Inflammatory macrophage treated with lipopolysaccharide for 4 hours (primary cell): ENCODE results near the gene BEST2.

Experiments
- DNase-seq: peaks from one replicate; pipeline ENCODE4 v3.0.0-alpha.2; 2020

Gene BEST2

DNA sequence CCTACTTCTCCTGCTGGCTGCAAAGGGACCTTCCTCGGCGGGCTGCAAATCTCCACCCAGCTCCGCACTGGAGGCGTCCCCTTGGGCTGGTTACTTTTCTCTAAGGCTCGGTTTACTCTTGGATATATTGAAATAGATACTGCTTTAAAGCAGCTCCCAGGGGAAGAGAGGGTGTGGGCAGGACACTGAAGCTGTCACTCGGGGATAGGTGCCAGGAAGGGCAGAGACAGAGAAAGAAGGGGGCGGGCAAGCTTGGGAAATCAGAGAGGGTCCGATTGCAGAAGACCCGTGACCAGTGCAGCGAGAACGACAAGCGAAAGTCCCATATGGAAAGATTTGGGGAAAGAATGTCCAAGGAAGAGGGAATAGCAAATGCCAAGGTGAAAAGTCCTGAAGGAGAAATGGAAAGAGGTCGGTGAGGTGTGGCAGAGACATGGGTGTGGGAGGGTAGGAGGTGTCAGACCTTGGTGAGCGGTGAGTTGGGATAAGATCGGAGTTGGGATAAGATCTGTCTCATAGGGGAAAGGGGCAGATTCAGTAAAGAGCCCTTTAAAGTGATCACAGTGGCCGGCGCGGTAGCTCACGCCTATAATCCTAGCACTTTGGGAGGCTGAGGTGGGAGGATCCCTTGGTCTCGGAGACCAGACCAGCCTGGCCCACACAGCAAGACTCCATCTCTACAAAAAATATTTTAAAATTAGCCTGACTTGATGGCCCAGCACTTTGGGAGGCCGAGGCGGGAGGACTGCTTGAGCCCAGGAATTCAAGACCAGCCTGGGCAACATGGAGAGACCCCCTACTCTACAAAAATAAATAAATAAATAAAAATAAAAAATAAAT is 50.9 kb downstream of the BEST2 start:
- DNase-seq, result no peak

DNA sequence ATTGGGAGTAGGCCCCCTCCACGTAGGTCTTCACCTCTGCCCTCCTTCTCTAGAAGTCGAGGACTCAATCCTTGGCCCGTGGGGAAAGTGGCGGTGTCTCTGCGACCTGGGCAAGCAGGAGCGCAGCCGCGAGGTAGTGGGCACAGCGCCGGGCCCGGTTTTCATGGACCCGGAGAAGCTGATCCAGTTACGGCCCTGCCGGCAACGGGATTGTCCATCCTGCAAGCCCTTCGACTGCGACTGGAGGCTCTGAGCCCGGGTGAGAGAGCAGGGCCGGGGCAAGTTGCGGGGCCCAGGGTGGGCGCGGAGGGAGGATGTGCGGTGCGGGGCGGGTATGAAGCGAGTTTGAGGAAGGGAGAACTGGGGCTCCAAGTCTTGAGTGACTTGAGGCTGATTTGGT is 52.5 kb downstream of the BEST2 start:
- no peak for DNase-seq

DNA sequence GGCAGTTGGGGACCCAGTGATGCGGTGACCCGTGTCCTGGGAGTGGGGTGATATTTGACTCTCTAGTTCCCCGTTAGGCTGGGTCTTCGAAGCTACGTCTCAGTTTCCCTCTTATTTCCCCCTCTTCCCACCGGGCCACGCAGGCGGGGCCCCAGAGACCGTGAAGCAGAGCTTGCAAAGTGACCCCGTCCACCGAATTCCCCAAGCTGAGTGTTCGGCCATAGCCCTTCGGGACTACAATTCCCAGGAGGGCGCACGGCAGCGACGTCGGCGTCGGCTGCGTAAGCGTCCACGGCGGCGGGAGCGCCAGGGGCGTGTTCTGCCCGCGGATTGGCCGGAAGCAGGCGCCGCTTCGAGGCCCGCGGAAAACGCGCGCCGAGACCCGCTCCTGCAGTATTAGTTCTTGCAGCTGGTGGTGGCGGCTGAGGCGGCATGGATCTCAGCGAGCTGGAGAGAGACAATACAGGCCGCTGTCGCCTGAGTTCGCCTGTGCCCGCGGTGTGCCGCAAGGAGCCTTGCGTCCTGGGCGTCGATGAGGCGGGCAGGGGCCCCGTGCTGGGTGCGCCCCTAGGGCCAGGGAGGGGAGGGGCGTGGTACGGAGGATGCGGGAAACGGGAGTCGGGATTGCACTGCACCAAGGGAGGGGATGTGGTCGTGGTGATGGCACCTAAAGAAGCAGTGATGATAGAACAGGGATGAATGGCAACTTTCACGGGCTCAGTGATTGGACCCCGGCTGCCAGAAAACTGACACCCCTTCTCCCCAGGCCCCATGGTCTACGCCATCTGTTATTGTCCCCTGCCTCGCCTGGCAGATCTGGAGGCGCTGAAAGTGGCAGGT is 54.9 kb downstream of the BEST2 start, which contains the start of gene RNASEH2A:
TSS of gene RNASEH2A (plus strand) at position 343 of the 840 bp plus-strand sequence. CDS start at position 433, 90 bp downstream.
- DNase-seq, result peak; percentile 88
